H9 (cell line): ENCODE measurements around the gene S100A3. TPM values are rescaled to one million over a fixed set of nuclear protein-coding genes. Genes with fewer than 3 reads are reported as not detected.

Experiments used
- DNase-seq: peaks from one replicate; pipeline ENCODE4 v3.0.0-alpha.2; 2017
- H2AFZ ChIP-seq: one replicate; pipeline ENCODE4 v1.6.1; 2013; ENCODE audit warnings: mild to moderate bottlenecking, low read length, control low read depth, moderate library complexity
- H2AK5ac ChIP-seq: 2 replicates; pipeline ENCODE4 v1.6.1; 2013; ENCODE audit warnings: low read length, control low read depth, mixed read lengths; ENCODE audit not compliant: insufficient read length
- H2BK120ac ChIP-seq: one replicate; pipeline ENCODE4 v1.6.1; 2013; ENCODE audit warnings: low read depth, mild to moderate bottlenecking, low read length, control low read depth, inconsistent platforms; ENCODE audit not compliant: poor library complexity, severe bottlenecking
- H2BK12ac ChIP-seq: 2 replicates; pipeline ENCODE4 v1.6.1; 2013; ENCODE audit warnings: low read length, control low read depth, mixed read lengths, low read depth; ENCODE audit not compliant: insufficient read length
- H2BK15ac ChIP-seq: 2 replicates; pipeline ENCODE4 v1.6.1; 2013; ENCODE audit warnings: low read depth, low read length, control low read depth
- H2BK20ac ChIP-seq: one replicate; pipeline ENCODE4 v1.6.1; 2013; ENCODE audit warnings: low read depth, mild to moderate bottlenecking, low read length, control low read depth, inconsistent platforms; ENCODE audit not compliant: poor library complexity, severe bottlenecking
- H2BK5ac ChIP-seq: 2 replicates; pipeline ENCODE4 v1.6.1; 2013; ENCODE audit warnings: low read length, control low read depth, mixed read lengths; ENCODE audit not compliant: insufficient read length
- H3K14ac ChIP-seq: 2 replicates; pipeline ENCODE4 v1.6.1; 2013; ENCODE audit warnings: low read length, control low read depth; ENCODE audit not compliant: insufficient read depth
- H3K18ac ChIP-seq: 2 replicates; pipeline ENCODE4 v1.6.1; 2013; ENCODE audit warnings: low read depth, mild to moderate bottlenecking, mixed read lengths, low read length, control low read depth; ENCODE audit not compliant: insufficient read length
- H3K23ac ChIP-seq: 2 replicates; pipeline ENCODE4 v1.6.1; 2013; ENCODE audit warnings: low read length, control low read depth, mixed read lengths, low read depth; ENCODE audit not compliant: insufficient read length
- H3K23me2 ChIP-seq: 2 replicates; pipeline ENCODE4 v1.6.1; 2013; ENCODE audit warnings: low read depth, mild to moderate bottlenecking, mixed read lengths, low read length, control low read depth; ENCODE audit not compliant: insufficient read length, poor library complexity, severe bottlenecking
- H3K27ac ChIP-seq: 2 replicates; pipeline ENCODE4 v1.5.1; 2013; ENCODE audit warnings: low read length, control low read depth, mixed read lengths, low read depth; ENCODE audit not compliant: insufficient read length
- H3K27me3 ChIP-seq: 2 replicates; pipeline ENCODE4 v1.6.1; 2013; ENCODE audit warnings: low read length, control low read depth, inconsistent platforms; ENCODE audit not compliant: insufficient read depth
- H3K4ac ChIP-seq: 2 replicates; pipeline ENCODE4 v1.6.1; 2013; ENCODE audit warnings: low read depth, mild to moderate bottlenecking, control low read depth, inconsistent platforms, low read length, moderate library complexity
- H3K4me1 ChIP-seq: 2 replicates; pipeline ENCODE4 v1.6.1; 2013; ENCODE audit warnings: low read length, control low read depth, inconsistent platforms; ENCODE audit not compliant: insufficient read depth
- H3K4me2 ChIP-seq: 2 replicates; pipeline ENCODE4 v1.6.1; 2013; ENCODE audit warnings: low read length, control low read depth, mixed read lengths; ENCODE audit not compliant: insufficient read length, insufficient read depth
- H3K56ac ChIP-seq: 2 replicates; pipeline ENCODE4 v1.6.1; 2013; ENCODE audit warnings: low read depth, mild to moderate bottlenecking, mixed read lengths, low read length, control low read depth; ENCODE audit not compliant: insufficient read length
- H3K79me1 ChIP-seq: 2 replicates; pipeline ENCODE4 v1.6.1; 2013; ENCODE audit warnings: low read depth, mild to moderate bottlenecking, moderate library complexity, low read length, control low read depth, inconsistent platforms; ENCODE audit not compliant: insufficient read depth, poor library complexity, severe bottlenecking
- H3K79me2 ChIP-seq: 2 replicates; pipeline ENCODE4 v1.6.1; 2013; ENCODE audit warnings: low read length, control low read depth, inconsistent platforms; ENCODE audit not compliant: insufficient read depth
- H3K9ac ChIP-seq: 2 replicates; pipeline ENCODE4 v1.6.1; 2013; ENCODE audit warnings: low read length, control low read depth, mixed read lengths; ENCODE audit not compliant: insufficient read length; ENCODE audit errors: extremely low read depth
- H3K9me3 ChIP-seq: one replicate; pipeline ENCODE4 v1.6.1; 2013; ENCODE audit warnings: low read depth, low read length, inconsistent platforms; ENCODE audit not compliant: control insufficient read depth
- H3T11ph ChIP-seq: one replicate; pipeline ENCODE4 v1.6.1; 2013; ENCODE audit warnings: mild to moderate bottlenecking, low read length, control low read depth, inconsistent platforms
- H4K20me1 ChIP-seq: one replicate; pipeline ENCODE4 v1.6.1; 2013; ENCODE audit not compliant: control insufficient read depth, insufficient read length, insufficient read depth
- H4K5ac ChIP-seq: 2 replicates; pipeline ENCODE4 v1.6.1; 2013; ENCODE audit warnings: low read depth, mild to moderate bottlenecking, mixed read lengths, low read length, control low read depth; ENCODE audit not compliant: insufficient read length
- H4K8ac ChIP-seq: replicated peaks from 2 replicates; pipeline ENCODE4 v1.6.1; 2013; ENCODE audit warnings: low read length, control low read depth, mixed read lengths, low read depth; ENCODE audit not compliant: insufficient read length
- H4K91ac ChIP-seq: 2 replicates; pipeline ENCODE4 v1.6.1; 2013; ENCODE audit warnings: low read depth, mild to moderate bottlenecking, moderate library complexity, mixed read lengths, low read length, control low read depth; ENCODE audit not compliant: insufficient read length
- H3K27ac Mint-ChIP-seq, 3 experiments: 2 replicates in 2 of 3; 3 replicates in 1 of 3; pipeline ENCODE4 v1.8.0; 2020 to 2021; ENCODE audit warnings: mixed read lengths in 3 of 3, mild to moderate bottlenecking in 1 of 3, moderate library complexity in 1 of 3
- H3K27me3 Mint-ChIP-seq: 2 replicates; pipeline ENCODE4 v1.8.0; 2021; ENCODE audit warnings: low read depth, mild to moderate bottlenecking, moderate library complexity, mixed read lengths
- H3K36me3 Mint-ChIP-seq, 3 experiments: 2 replicates in 2 of 3; 3 replicates in 1 of 3; pipeline ENCODE4 v1.8.0; 2020 to 2021; ENCODE audit warnings: low read depth in 3 of 3, mixed read lengths in 3 of 3; ENCODE audit not compliant: insufficient read depth in 1 of 3
- H3K4me1 Mint-ChIP-seq, 2 experiments: 2 replicates each; pipeline ENCODE4 v1.8.0; 2020; ENCODE audit warnings: mixed read lengths in 2 of 2
- H3K4me3 Mint-ChIP-seq, 2 experiments: 2 replicates in 1 of 2; 3 replicates in 1 of 2; pipeline ENCODE4 v1.8.0; 2020 to 2021; ENCODE audit warnings: mild to moderate bottlenecking in 2 of 2, mixed read lengths in 2 of 2, moderate library complexity in 1 of 2
- H3K9me3 Mint-ChIP-seq, 2 experiments: 2 replicates in 1 of 2; 3 replicates in 1 of 2; pipeline ENCODE4 v1.8.0; 2020; ENCODE audit warnings: mild to moderate bottlenecking in 2 of 2, mixed read lengths in 2 of 2, moderate library complexity in 1 of 2
- WGBS: extraction: QIAGEN DNeasy Blood & Tissue Kit; methylation state at CpG from one replicate; pipeline ENCODE4 v1.1.7; 2013; ENCODE audit warnings: missing lambda C conversion rate, low lambda C conversion rate, mixed read lengths; ENCODE audit not compliant: insufficient read length; ENCODE audit errors: extremely low coverage; 5-methylcytosine and 5-hydroxymethylcytosine counted together
- total RNA-seq: library from RNA; stranded (reverse); gene quantifications from 2 replicates; pipeline ENCODE4 v1.2.1, GENCODE V29; 2021
- TF ChIP-seq, protein P1 (sequence below): fragments of 200-600 bp; sonication (generic); conservative IDR thresholded peaks from 3 replicates; pipeline ENCODE4 v1.8.0; 2021; ENCODE audit warnings: antibody characterized with exemption, mild to moderate bottlenecking

Gene S100A3
- total RNA-seq, 1 experiment from 2014 or later = not detected

DNA sequence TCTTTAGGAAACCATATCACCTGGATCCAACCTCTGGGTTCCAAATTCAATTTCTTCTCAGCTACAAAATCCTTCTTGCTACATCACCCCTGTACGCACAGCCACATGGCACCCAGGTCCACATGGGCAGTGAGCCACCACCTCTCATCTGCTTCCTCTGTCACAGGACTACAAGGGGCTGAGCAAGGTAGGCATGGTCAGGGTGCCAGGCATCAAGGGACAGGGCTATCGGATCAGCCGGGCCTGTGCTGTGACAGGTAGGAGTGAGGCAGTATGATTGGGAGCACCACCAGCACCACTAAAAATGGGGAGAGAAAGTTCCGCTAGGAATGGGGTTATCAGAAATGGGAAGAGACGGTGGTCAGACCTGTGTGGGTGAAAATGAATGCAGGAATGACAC, 42.7 kb downstream of the S100A3 start:
- Histone ChIP-seq H3K4ac (no peak overlapping the region), H3K27ac (no peak overlapping the region), H2BK5ac (no peak overlapping the region), H4K5ac (no peak overlapping the region), H3K14ac (no peak overlapping the region), H3K9ac (no peak overlapping the region), H3K23ac (no peak overlapping the region), H2AFZ (no peak overlapping the region), H3K56ac (no peak overlapping the region), H4K20me1 (no peaks in the 10 kb centered on the region), H3K4me1 (no peaks in the 10 kb centered on the region), H3K23me2 (no peaks in the 10 kb centered on the region), H2BK15ac (no peak overlapping the region), H3K18ac (no peak overlapping the region), H3K79me1 (no peaks in the 10 kb centered on the region), H2BK12ac (no peak overlapping the region), H2BK120ac (no peak overlapping the region), H4K8ac (no peak overlapping the region), H3T11ph (no peak overlapping the region), H3K9me3 (no peaks in the 10 kb centered on the region), H3K27me3 (no peaks in the 10 kb centered on the region), H3K4me2 (no peak overlapping the region), H4K91ac (no peak overlapping the region), H2AK5ac (no peak overlapping the region), H3K79me2 (no peaks in the 10 kb centered on the region), H2BK20ac (no peak overlapping the region)
- no peak for DNase-seq
- TF ChIP-seq, protein P1, sequence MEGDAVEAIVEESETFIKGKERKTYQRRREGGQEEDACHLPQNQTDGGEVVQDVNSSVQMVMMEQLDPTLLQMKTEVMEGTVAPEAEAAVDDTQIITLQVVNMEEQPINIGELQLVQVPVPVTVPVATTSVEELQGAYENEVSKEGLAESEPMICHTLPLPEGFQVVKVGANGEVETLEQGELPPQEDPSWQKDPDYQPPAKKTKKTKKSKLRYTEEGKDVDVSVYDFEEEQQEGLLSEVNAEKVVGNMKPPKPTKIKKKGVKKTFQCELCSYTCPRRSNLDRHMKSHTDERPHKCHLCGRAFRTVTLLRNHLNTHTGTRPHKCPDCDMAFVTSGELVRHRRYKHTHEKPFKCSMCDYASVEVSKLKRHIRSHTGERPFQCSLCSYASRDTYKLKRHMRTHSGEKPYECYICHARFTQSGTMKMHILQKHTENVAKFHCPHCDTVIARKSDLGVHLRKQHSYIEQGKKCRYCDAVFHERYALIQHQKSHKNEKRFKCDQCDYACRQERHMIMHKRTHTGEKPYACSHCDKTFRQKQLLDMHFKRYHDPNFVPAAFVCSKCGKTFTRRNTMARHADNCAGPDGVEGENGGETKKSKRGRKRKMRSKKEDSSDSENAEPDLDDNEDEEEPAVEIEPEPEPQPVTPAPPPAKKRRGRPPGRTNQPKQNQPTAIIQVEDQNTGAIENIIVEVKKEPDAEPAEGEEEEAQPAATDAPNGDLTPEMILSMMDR = no peak
- WGBS = no CpG with 5 or more reads among the region's 5 CpGs
- Mint-ChIP-seq H3K9me3 (no peaks in the 10 kb centered on the region), H3K36me3 (no peaks in the 10 kb centered on the region), H3K4me1 (peaks cover 4 to 9% of the 10 kb centered on the region in 2 experiments; a peak in 3 of 4 replicates), H3K4me3 (no peak overlapping the region), H3K27ac (no peak overlapping the region), H3K27me3 (peaks cover 14% of the 10 kb centered on the region)
